Omental fat pad (tissue), 4 donors: ENCODE measurements around the gene USP31. TPM values are rescaled to one million over a fixed set of nuclear protein-coding genes. Genes with fewer than 3 reads are reported as not detected.

Source experiments
- ATAC-seq: fragments of 150-250 bp; one replicate; pipeline ENCODE4 v1.9.1; 2016; ENCODE audit warnings: mild to moderate bottlenecking, moderate library complexity; ENCODE audit not compliant: low FRiP score
- DNase-seq: peaks from one replicate; pipeline ENCODE4 v3.0.0-alpha.2; 2019; ENCODE audit warnings: low spot score
- total RNA-seq, 4 donors: library from RNA; depleted of rRNA; stranded (reverse); fragments of >200 nt; gene quantifications; one replicate each; pipeline ENCODE4 v1.1.0, GENCODE V29; 2016
- TF ChIP-seq, protein P1 (sequence below), 3 donors: fragments of 450-650 bp; IDR thresholded peaks; one replicate each; pipeline ENCODE4 v1.5.1; 2016 to 2017; ENCODE audit warnings: antibody characterized with exemption in 3 of 3, mild to moderate bottlenecking in 3 of 3, moderate library complexity in 2 of 3

USP31 gene
- total RNA-seq, 4 donors from 2014 or later: 12.7 to 17.5 (median 15.9) TPM

DNA sequence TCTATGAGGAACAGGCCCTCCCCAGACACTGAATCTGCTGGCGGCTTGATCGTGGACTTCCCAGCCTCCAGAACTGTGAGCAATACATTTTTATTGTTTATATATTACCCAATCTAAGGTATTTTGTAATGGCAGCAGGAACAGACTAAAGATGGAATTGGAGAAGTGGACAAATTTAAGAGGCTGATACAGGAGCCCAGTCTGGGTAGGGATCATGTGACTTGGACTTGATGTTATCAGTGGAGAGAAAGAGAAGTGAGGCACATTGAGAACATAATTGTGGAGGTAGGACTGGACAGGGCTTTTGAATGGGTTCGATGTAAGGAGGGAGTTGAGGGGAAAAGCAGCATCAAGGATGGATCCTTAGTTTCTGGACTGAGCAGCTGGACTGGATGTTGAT is 93.8 kb downstream of the USP31 start:
- TF ChIP-seq, protein P1, sequence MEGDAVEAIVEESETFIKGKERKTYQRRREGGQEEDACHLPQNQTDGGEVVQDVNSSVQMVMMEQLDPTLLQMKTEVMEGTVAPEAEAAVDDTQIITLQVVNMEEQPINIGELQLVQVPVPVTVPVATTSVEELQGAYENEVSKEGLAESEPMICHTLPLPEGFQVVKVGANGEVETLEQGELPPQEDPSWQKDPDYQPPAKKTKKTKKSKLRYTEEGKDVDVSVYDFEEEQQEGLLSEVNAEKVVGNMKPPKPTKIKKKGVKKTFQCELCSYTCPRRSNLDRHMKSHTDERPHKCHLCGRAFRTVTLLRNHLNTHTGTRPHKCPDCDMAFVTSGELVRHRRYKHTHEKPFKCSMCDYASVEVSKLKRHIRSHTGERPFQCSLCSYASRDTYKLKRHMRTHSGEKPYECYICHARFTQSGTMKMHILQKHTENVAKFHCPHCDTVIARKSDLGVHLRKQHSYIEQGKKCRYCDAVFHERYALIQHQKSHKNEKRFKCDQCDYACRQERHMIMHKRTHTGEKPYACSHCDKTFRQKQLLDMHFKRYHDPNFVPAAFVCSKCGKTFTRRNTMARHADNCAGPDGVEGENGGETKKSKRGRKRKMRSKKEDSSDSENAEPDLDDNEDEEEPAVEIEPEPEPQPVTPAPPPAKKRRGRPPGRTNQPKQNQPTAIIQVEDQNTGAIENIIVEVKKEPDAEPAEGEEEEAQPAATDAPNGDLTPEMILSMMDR (IDR thresholded peaks at IDR 0.05): no peak
- DNase-seq: no peak
- no peak for ATAC-seq

DNA sequence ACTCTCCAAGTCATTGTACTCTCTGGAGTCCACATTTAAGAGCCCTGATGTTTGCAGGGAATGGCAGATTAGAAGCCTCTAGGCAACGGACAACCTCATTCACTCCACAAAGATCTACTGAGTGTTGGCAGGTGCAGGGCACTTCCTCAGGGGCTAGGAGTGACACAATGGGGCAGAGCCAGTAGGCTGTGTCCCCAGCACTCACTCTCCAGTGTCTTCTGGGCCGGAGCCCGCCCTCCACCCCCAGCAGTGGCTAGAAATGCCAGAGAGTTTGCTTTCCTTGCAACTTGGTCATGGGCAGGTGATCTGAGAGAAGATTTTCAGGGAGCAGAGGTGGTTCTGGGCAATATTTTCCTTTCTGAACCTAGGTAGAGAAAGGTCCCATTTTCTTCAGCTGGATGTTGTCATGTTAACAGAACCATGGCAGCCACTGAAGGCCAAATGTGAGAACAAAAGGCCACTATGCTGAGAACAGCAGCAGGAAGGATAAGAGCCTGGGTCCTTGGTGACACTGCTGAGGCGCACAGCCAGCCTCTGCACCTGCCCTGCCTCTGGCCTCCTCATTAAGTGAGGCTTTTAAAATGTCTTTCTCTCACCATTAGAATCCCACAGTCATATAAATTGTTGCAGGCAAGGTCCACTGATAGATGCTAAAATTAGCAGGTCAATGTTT is 96.2 kb downstream of the USP31 start:
- no peak for DNase-seq
- TF ChIP-seq, protein P1 (IDR thresholded peaks at IDR 0.05): no peak
- no peak for ATAC-seq

DNA sequence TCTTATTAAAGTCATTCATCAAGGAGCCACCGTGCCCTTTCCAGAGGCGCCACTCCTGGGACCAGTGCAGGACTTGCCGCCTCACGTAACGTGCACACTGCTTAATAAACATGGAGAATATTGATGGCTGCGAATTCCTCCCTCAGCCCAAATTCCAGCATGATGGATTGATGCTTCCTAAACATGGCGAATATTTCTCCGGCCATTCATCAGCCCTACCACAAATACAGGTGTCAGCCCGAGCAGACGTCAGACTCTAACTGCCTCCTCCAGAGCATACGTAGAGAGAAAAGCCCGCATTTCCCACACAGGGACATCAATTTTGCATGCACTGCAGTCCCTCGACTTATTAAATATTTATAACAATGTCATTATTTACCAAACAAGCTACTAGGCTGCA is 97.0 kb downstream of the USP31 start:
- no peak for ATAC-seq
- TF ChIP-seq, protein P1 (IDR thresholded peaks at IDR 0.05): no peak
- no peak for DNase-seq

DNA sequence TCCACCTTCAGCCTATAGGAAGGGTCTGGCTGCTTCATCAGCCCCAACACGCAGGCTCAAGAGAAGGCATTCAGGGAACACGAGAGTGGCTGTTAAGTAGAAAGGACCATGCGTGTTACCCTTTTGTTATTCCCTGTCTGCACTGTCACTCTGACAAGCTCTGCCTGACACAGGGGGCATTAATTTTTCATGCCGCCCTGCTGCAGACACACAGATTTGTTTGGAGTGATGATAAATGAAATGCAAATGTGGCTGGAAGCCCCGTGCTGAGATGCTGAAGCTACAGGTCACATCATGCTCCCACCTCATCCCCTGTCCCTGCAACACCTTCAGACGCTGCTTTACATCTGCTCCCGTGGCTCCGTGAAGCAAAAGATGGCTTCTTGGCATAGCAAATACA is 97.7 kb downstream of the USP31 start:
- TF ChIP-seq, protein P1 (IDR thresholded peaks at IDR 0.05): no peak
- no peak for ATAC-seq
- DNase-seq: no peak

DNA sequence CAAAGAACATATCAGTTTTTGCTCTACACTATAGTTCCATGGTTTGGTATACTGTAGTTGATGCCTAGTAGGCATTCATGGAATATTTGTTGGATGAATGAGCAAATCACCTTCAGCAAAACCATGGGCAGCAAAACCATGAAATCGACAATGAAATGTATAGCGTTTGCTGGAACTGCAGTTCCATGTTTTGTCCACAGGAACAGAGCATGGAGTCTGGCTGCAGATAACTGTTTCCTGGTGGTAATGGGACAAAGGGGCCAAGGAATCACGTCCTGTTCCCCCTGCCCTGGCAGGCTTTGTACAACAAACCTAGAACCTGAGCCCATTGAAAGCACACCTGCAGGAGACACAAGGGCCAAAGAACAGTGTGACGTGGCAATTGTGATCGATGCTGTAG is 101.1 kb downstream of the USP31 start:
- ATAC-seq: no peak
- DNase-seq: no peak
- TF ChIP-seq, protein P1 (IDR thresholded peaks at IDR 0.05): no peak

DNA sequence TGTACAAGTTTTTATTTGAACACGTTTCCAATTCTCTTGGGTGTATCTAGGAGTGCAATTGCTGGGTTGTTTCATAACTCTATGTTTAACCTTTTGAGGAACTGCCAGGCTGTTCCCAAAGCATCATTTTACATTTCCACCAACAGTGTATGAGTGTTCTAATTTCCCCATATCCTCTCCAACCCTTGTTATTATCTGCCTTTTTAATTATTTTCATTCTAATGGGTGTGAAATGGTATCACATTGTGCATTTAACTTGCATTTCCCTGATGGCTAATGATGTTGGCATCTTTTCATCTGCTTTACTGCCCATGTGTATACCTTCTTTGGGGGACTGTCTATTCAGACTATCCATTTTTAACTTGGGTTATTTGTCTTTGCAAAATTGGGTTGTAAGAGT is 104.2 kb downstream of the USP31 start:
- ATAC-seq: no peak
- TF ChIP-seq, protein P1 (IDR thresholded peaks at IDR 0.05): no peak
- no peak for DNase-seq

DNA sequence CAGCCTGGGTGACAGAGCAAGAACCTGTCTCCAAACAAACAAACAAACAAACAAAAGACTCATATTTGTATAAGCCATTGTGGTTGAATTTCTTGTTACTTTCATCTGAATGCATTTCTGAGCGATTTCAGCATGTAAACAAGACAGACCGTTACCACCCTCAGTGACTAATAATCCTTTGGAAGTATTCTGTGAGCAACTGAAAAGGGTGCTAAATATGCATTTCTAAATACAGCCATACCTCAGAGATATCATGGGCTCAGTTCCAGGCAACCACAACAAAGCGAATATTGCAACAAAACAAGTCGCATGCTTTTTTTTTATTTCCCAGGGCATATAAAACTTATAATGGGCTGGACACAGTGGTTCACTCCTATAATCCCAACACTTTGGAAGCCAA is 109.0 kb downstream of the USP31 start:
- DNase-seq (no peak), ATAC-seq (no peak)
- TF ChIP-seq, protein P1 (IDR thresholded peaks at IDR 0.05): no peak
